Ecto neural progenitor cell (in vitro differentiated cells): Measurements from ENCODE around the gene GTSE1.

Source experiments
- DNase-seq: peaks from one replicate; pipeline ENCODE4 v3.0.0-alpha.2; 2018; ENCODE audit warnings: low spot score

The GTSE1 gene

GRCh38 chr22:46273432-46274148 lies 23.1 kb upstream of the GTSE1 start:
- DNase-seq = no peak

DNA sequence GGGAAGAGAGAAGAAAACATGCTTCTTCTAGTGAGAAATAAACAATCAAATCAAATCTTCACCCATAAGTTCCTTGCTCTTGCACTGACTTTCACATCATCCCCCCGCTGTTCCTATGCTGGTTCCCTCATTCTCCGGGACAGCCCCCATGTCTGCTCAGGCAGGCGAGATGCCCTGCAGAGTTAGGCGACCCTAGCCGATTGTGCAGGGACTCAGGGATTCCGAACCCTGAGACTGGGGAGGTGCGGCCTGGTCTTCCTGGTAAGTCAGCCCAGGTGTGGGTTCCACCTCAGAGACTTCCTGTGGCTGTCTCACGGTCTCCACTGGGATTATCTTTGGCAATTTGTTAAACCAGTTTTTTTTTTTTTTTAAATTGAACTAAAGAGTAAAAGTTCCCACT lies 22.3 kb upstream of the GTSE1 start:
- no peak for DNase-seq

GRCh38 chr22:46275455-46276122 lies 21.1 kb upstream of the GTSE1 start:
- no peak for DNase-seq

GRCh38 chr22:46276563-46276962 lies 20.1 kb upstream of the GTSE1 start:
- DNase-seq = no peak

- no peak for DNase-seq
These were observed 17.7 kb upstream of the GTSE1 start for GRCh38 chr22:46278656-46279645.

GRCh38 chr22:46280063-46280817 lies 16.4 kb upstream of the GTSE1 start:
- no peak for DNase-seq

DNA sequence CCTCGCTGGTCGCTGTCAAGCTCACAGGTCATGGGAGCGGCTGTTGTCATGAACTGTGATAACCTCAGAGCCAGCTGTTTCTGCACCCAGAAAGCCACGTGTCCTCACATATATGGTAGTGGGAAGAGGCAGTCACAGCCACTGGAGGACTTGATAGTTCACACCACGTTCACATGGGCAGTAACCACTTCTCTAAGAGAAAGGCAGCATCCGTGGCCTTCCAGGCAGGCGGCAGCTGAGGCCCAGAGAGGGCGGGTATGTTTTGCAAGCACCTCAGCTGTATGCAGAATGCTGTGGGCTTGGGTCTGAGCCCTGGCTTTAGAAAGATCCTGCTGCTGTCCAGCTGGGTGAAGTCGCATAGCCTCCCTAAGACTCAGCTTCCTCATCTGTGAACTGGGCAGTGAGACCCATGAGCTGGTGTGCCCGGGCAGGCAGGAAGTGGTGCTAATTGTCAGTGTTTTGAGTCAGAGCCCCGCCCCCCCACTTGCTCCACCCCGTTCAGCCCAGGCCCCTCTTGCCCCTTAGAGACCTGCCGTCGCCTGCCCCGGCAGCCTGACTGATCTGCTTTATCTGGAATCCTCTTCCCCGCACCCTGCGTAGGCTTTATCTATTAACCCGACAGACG lies 15.6 kb upstream of the GTSE1 start:
- no peak for DNase-seq

GRCh38 chr22:46281866-46282678 lies 14.6 kb upstream of the GTSE1 start:
- DNase-seq = no peak

DNA sequence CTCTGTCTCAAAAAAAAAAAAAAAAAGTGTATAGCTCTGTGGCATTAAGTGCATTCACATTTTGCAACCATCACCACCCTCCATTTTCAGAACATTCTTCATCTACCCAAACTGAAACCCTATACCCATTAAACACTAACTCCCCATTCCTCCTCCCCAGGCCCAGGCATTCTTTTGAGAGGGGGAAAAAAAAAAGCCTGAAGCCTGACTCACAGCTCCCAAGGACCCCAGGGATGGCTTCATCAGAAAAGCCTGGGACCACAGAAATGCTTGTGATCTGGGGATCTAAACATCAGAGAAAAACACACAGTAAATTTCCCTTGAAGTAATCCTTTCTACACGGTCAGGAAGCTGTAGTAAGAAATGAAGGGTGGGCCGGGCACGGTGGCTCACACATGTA lies 10.7 kb upstream of the GTSE1 start:
- DNase-seq = no peak

DNA sequence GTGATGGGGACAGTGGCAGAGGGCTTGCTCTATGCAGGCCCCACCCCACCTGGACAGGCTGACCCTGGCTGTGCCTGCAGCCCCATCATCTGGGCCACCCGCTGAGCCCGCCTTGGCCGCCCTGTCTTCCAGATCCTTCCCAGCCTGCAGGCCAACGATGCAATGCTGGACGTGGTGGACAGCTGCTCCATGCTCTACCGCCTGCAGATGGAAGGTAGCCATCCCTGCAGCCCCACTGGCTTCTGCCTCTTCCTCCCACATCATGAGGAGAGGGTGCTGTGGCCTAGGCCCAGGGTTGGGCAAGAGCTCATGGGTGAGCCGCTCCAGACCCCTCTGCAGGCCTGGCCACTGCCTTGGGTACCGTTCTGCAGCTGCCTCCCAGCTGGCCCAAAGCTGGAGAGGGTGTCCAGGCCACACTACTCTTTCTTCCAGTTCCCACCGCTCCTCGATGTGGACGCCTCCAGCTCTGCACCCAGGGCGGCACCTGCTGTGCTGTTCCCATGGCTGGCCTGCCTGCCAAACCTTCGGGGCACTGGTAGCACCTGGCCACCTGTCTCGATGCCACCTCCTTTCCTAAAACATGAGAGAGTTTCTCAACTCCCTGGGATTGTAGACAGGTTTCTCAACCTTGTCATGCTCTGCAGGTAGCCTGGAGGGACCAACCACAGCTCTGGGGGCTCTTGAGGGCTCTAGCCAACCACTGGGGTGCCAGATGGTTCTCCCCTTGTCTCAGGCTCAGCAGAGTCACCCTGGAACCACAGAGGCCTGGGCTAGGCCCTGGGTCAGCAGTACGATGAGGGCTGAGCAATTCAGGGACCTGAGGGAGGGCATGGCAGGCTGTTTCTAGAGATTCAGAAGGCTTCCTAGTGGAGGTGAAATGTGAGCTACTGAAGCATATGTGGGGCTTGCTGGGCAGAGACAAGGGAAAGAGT lies 9.5 kb upstream of the GTSE1 start:
- no peak for DNase-seq

DNA sequence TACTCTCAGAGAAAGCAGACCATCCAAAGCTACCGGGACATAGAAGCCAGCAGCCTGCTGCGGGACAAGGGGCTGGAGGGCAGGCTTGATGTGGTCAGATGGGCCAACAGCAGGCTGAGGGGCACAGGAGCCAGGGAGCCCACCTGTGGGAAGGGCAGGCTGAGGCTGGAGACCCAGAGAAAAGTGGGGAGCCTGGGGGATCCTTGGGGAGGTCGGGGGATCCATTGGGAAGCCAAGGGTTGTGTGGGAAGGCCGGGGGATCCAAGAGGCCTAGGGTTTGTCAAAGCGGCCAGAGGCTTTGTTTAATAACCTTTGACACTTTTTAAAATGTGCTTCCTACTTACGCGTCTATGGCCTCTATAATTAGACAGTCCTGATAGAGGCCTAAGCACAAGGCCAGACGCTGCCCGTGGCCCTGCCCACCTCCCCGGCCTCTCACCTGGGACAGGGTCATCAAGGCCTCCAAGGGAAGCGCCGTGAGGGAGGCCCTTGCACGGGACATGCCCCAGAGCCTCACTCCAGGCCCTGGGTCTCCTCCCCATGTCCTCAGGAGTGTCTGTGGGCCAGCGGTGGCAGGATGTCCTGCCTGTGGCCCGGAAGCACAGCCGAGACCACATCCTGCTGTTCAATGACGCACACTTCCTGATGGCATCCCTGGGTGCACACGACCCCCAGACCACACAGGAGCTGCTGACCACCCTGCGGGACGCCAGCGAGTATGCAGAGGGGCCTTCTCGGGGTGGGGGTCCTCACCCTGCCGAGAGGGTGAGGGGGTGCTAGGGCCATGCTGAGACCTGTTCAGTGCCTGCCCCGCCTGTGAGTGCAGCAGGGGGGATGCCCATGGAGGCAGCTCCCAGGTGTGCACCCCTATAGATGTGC lies 8.6 kb upstream of the GTSE1 start:
- DNase-seq = no peak

DNA sequence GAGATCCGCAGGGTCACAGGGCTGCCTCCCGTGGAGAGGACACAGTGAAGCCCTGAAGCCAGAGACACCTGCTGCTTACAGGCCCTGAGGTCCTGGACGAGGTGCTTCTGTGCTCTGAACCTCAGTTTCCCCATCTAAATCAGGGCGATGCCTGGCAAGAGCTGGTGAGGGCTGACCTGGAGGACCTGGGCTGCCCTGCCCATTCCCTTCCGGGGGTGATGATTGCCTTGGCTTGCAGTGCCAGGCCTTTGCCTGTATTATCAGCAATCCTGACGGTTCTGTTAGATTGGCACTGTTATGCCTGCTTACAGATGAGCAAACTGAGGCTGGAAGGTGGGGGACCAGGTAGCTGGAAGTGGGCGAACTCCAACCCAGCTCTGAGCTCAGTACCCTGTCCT lies 7.8 kb upstream of the GTSE1 start:
- DNase-seq = no peak

DNA sequence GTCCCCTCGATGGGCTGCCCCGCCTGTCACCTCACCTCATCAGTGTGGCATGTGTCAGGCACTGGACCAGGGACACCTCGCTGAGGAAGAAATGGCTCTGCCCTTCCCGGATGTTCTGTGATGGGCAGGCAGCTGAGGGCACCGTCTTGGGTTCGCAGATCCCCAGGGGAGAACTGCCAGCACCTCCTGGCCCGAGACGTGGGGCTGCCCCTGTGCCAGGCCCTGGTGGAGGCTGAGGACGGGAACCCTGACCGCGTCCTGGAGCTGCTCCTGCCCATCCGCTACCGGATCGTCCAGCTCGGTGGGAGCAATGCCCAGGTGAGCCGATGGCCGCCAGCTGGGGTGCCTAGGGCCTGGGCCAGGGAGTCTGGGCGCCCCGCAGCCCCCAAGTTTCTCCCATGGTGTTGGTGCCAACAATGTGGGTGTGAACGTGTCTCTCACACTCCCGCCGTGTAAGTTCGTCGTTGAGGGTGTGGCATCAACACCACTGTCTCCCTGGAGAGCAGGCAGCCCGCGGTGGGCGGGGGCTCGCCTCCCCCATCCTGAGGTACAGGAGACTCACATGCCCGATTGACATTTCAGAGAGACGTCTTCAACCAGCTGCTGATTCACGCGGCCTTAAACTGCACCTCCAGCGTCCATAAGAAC lies 7.3 kb upstream of the GTSE1 start:
- DNase-seq = no peak

DNA sequence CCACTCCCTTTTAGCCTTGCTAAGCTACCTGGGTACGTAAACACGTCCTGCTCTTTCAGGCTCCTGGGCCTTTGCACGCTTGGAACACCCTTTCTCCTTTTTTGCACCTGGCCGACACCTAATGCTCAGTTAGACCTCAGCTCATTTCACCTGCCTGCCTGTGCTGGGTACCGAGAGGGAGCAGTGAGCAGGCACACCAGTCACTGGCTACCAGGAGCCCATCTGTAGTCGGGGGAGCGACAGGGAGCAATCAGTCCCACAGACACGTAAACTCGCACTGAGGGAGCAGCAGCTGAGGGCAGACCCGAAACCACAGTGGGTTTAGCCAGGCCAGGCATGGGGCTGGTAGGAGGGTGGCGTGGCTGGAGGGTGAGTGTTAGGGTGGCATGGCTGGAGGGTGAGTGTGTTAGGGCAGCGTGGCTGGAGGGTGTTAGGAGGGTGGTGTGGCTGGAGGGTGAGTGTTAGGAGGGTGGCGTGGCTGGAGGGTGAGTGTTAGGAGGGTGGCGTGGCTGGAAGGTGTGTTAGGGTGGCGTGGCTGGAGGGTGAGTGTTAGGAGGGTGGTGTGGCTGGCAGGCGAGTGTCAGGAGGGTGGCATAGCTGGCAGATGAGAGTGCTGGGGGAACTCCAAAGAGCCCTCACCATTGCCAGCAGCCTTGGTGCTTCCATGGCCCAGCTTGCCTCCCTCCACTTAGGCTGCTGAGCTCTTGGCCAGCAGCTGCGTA lies 6.4 kb upstream of the GTSE1 start:
- no peak for DNase-seq

GRCh38 chr22:46290843-46291785 lies 5.6 kb upstream of the GTSE1 start:
- DNase-seq = no peak

GRCh38 chr22:46292173-46292572 lies 4.5 kb upstream of the GTSE1 start:
- DNase-seq = no peak
